ENCODE data around the gene STEEP1. TPM values are rescaled to one million over a fixed set of nuclear protein-coding genes. Genes with fewer than 3 reads are reported as not detected.

Gene STEEP1
- total RNA-seq, 1 experiment from 2014 or later = 30.4 TPM

- H3K18ac ChIP-seq (ENCODE audit: insufficient read length, low read depth, low read length) = no peak overlapping the region
- H2AK5ac ChIP-seq (ENCODE audit: insufficient read length, low read length) = no peak overlapping the region
- H3K4me1 Mint-ChIP-seq = no peaks in the 10 kb centered on the region; a peak in 1 of 4 replicates
- H3K14ac ChIP-seq (ENCODE audit: insufficient read depth, low read length) = no peak overlapping the region
- no peak overlapping the region for H2BK5ac ChIP-seq (ENCODE audit: insufficient read length, low read length)
- peaks cover 48 to 67% of the 10 kb centered on the region in 2 experiments for H3K9me3 Mint-ChIP-seq
- H3K4me2 ChIP-seq (ENCODE audit: insufficient read depth, insufficient read length, low read length) = no peak overlapping the region
- H4K91ac ChIP-seq (ENCODE audit: insufficient read length, low read depth, low read length) = no peak overlapping the region
- H3K27me3 Mint-ChIP-seq (ENCODE audit: low read depth) = no peaks in the 10 kb centered on the region; the same call in 1 of the 2 replicates
- no peak overlapping the region for H3K9ac ChIP-seq (ENCODE audit: extremely low read depth, insufficient read length, low read length)
- H3K27ac ChIP-seq (ENCODE audit: insufficient read length, low read depth, low read length) = no peak overlapping the region
- no CpG with 5 or more reads among the region's 6 CpGs for WGBS (ENCODE audit: extremely low coverage, insufficient read length, low lambda C conversion rate)
- no peak overlapping the region for H3K4me3 Mint-ChIP-seq
- no peak overlapping the region for H3K23ac ChIP-seq (ENCODE audit: insufficient read length, low read depth, low read length)
- no peak overlapping the region for H3K4ac ChIP-seq (ENCODE audit: low read depth, low read length)
- H2BK120ac ChIP-seq (ENCODE audit: low read depth, low read length, poor library complexity, severe bottlenecking) = no peak overlapping the region
- no peaks in the 10 kb centered on the region for H3K79me1 ChIP-seq (ENCODE audit: insufficient read depth, low read depth, low read length, poor library complexity, severe bottlenecking)
- H4K5ac ChIP-seq (ENCODE audit: insufficient read length, low read depth, low read length) = no peak overlapping the region
- peaks cover 0 to 4% (median 1%) of the 10 kb centered on the region in 3 experiments; a peak in 3 of 7 replicates for H3K36me3 Mint-ChIP-seq (ENCODE audit: insufficient read depth in 1 of 3, low read depth in 3 of 3)
- no peak overlapping the region; a peak in 1 of 7 replicates for H3K27ac Mint-ChIP-seq
- no peaks in the 10 kb centered on the region for H4K20me1 ChIP-seq (ENCODE audit: control insufficient read depth, insufficient read depth, insufficient read length)
- peaks cover 10% of the 10 kb centered on the region for H3K9me3 ChIP-seq (ENCODE audit: control insufficient read depth, low read depth, low read length)
- no peak overlapping the region for H3T11ph ChIP-seq (ENCODE audit: low read length)
- no peak overlapping the region for H2AFZ ChIP-seq (ENCODE audit: low read length)
- TF ChIP-seq CTCF (conservative IDR thresholded peaks at IDR 0.05) = no peak
- H3K4me1 ChIP-seq (ENCODE audit: insufficient read depth, low read length) = no peaks in the 10 kb centered on the region
- H3K23me2 ChIP-seq (ENCODE audit: insufficient read length, low read depth, low read length, poor library complexity, severe bottlenecking) = no peaks in the 10 kb centered on the region
- H2BK15ac ChIP-seq (ENCODE audit: low read depth, low read length) = no peak overlapping the region
- no peak overlapping the region for H2BK12ac ChIP-seq (ENCODE audit: insufficient read length, low read depth, low read length)
- no peaks in the 10 kb centered on the region for H3K27me3 ChIP-seq (ENCODE audit: insufficient read depth, low read length)
- DNase-seq = no peak
- no peak overlapping the region for H4K8ac ChIP-seq (replicated peaks; ENCODE audit: insufficient read length, low read depth, low read length)
- H3K56ac ChIP-seq (ENCODE audit: insufficient read length, low read depth, low read length) = no peak overlapping the region
- no peak overlapping the region for H2BK20ac ChIP-seq (ENCODE audit: low read depth, low read length, poor library complexity, severe bottlenecking)
- no peaks in the 10 kb centered on the region for H3K79me2 ChIP-seq (ENCODE audit: insufficient read depth, low read length)
Measured at GRCh38 chrX:119507206-119507605, 58.0 kb downstream of the STEEP1 start.

Measured in H9 (cell line).